NCI-H226 (cell line): Measurements from ENCODE around the gene P2RX6.
"Not testable (repeated sequence)": the region's sequence is repeated elsewhere in the genome, so short reads cannot be mapped to it uniquely, and the experiment has no call there.

ENCODE experiments used
- DNase-seq: peaks from one replicate; pipeline ENCODE4 v3.0.0-alpha.2; 2015

P2RX6 gene

GRCh38 chr22:21055880-21056319 is 40.9 kb downstream of the P2RX6 start:
- no peak for DNase-seq

GRCh38 chr22:21060363-21060762 is 45.4 kb downstream of the P2RX6 start:
- DNase-seq = not testable (repeated sequence)

- not testable (repeated sequence) for DNase-seq
Observed at GRCh38 chr22:21061660-21062321, 46.8 kb downstream of the P2RX6 start.

GRCh38 chr22:21064425-21064824 is 49.5 kb downstream of the P2RX6 start:
- not testable (repeated sequence) for DNase-seq

GRCh38 chr22:21064917-21065864 is 50.2 kb downstream of the P2RX6 start:
- no peak for DNase-seq

GRCh38 chr22:21067075-21067900 is 52.3 kb downstream of the P2RX6 start:
- DNase-seq = no peak

GRCh38 chr22:21067901-21068680 is 53.1 kb downstream of the P2RX6 start:
- DNase-seq = no peak

GRCh38 chr22:21068681-21069276 is 53.8 kb downstream of the P2RX6 start:
- DNase-seq = no peak

GRCh38 chr22:21069375-21069774 is 54.4 kb downstream of the P2RX6 start:
- no peak for DNase-seq

- DNase-seq = no peak
Observed at GRCh38 chr22:21070690-21071615, 56.0 kb downstream of the P2RX6 start.

- DNase-seq = not testable (repeated sequence)
Observed at GRCh38 chr22:21071796-21072195, 56.8 kb downstream of the P2RX6 start.

- DNase-seq = no peak
Observed at GRCh38 chr22:21073023-21073422, 58.1 kb downstream of the P2RX6 start.

GRCh38 chr22:21073482-21073881 is 58.5 kb downstream of the P2RX6 start:
- DNase-seq = no peak

GRCh38 chr22:21074102-21074715 is 59.2 kb downstream of the P2RX6 start:
- DNase-seq = peak; percentile 43

- DNase-seq = no peak
Observed at GRCh38 chr22:21075516-21076138, 60.7 kb downstream of the P2RX6 start.

- DNase-seq = no peak
Observed at GRCh38 chr22:21076912-21077625, 62.1 kb downstream of the P2RX6 start.
